GM04504 (cell line): ENCODE measurements around the gene PACSIN2.

Experiments used
- DNase-seq: peaks from one replicate; pipeline ENCODE4 v3.0.0-alpha.2; 2012; ENCODE audit warnings: low read depth

Gene PACSIN2

GRCh38 chr22:42857845-42858481, 157.0 kb downstream of the PACSIN2 start:
- DNase-seq = no peak

GRCh38 chr22:42856865-42857704, 157.9 kb downstream of the PACSIN2 start, which contains the start of gene ARFGAP3:
TSS of gene ARFGAP3 (minus strand) at chr22:42857273. CDS start at chr22:42857182, 91 bp downstream.
- DNase-seq = peak; percentile 86

GRCh38 chr22:42856179-42856864, 158.6 kb downstream of the PACSIN2 start:
- DNase-seq = no peak

- no peak for DNase-seq
Observed at GRCh38 chr22:42855721-42856120, 159.2 kb downstream of the PACSIN2 start.

GRCh38 chr22:42855211-42855610, 159.7 kb downstream of the PACSIN2 start:
- DNase-seq = no peak

GRCh38 chr22:42848941-42849550, 165.9 kb downstream of the PACSIN2 start:
- no peak for DNase-seq

- DNase-seq = no peak
Observed at GRCh38 chr22:42847110-42847509, 167.8 kb downstream of the PACSIN2 start.

GRCh38 chr22:42844756-42845155, 170.2 kb downstream of the PACSIN2 start:
- no peak for DNase-seq

GRCh38 chr22:42842658-42843370, 172.1 kb downstream of the PACSIN2 start:
- DNase-seq = no peak

- no peak for DNase-seq
Observed at GRCh38 chr22:42841444-42841843, 173.5 kb downstream of the PACSIN2 start.

GRCh38 chr22:42837556-42837955, 177.4 kb downstream of the PACSIN2 start:
- DNase-seq = no peak

- no peak for DNase-seq
Observed at GRCh38 chr22:42836026-42836425, 178.9 kb downstream of the PACSIN2 start.

- DNase-seq = no peak
Observed at GRCh38 chr22:42834177-42834949, 180.6 kb downstream of the PACSIN2 start.

- DNase-seq = no peak
Observed at GRCh38 chr22:42833104-42833503, 181.8 kb downstream of the PACSIN2 start.

GRCh38 chr22:42831712-42832111, 183.2 kb downstream of the PACSIN2 start:
- no peak for DNase-seq

- no peak for DNase-seq
Observed at GRCh38 chr22:42830161-42830560, 184.8 kb downstream of the PACSIN2 start.

- DNase-seq = no peak
Observed at GRCh38 chr22:42829302-42829701, 185.6 kb downstream of the PACSIN2 start.

- DNase-seq = no peak
Observed at GRCh38 chr22:42825796-42826195, 189.2 kb downstream of the PACSIN2 start.

GRCh38 chr22:42821386-42821785, 193.6 kb downstream of the PACSIN2 start:
- no peak for DNase-seq

GRCh38 chr22:42820045-42820763, 194.7 kb downstream of the PACSIN2 start:
- DNase-seq = peak; percentile 62
